HL-60 (cell line): Measurements from ENCODE around the gene CCP110.

Experiments used
- CTCF ChIP-seq: IDR thresholded peaks from one replicate; pipeline ENCODE4 v1.5.1; 2011; ENCODE audit warnings: low read length, control low read depth, inconsistent platforms; ENCODE audit not compliant: insufficient read depth
- GABPA ChIP-seq: IDR thresholded peaks from 2 replicates; pipeline ENCODE4 v1.6.1; 2012; ENCODE audit warnings: low read depth
- POLR2AphosphoS5 ChIP-seq: IDR thresholded peaks from 2 replicates; pipeline ENCODE4 v1.6.1; 2012; ENCODE audit warnings: low read depth
- REST ChIP-seq: IDR thresholded peaks from 2 replicates; pipeline ENCODE4 v1.6.1; 2012; ENCODE audit warnings: low read depth; ENCODE audit not compliant: insufficient replicate concordance

GRCh38 chr16:19532601-19533000, 8.9 kb downstream of the CCP110 start:
- TF ChIP-seq CTCF (no peak), POLR2AphosphoS5 (no peak), GABPA (no peak), REST (no peak)
